GM12892 (cell line): ENCODE measurements around the gene PNMA1.

Experiments
- POLR2A ChIP-seq: IDR thresholded peaks from 2 replicates; pipeline ENCODE4 v1.6.1; 2011; ENCODE audit warnings: low read depth, low read length, control low read depth
- POLR2AphosphoS5 ChIP-seq: IDR thresholded peaks from 2 replicates; pipeline ENCODE4 v1.6.1; 2011; ENCODE audit warnings: low read depth, low read length, control low read depth
- TAF1 ChIP-seq: IDR thresholded peaks from 2 replicates; pipeline ENCODE4 v1.6.1; 2011; ENCODE audit warnings: low read depth, mild to moderate bottlenecking, control low read depth, low read length, borderline replicate concordance

DNA sequence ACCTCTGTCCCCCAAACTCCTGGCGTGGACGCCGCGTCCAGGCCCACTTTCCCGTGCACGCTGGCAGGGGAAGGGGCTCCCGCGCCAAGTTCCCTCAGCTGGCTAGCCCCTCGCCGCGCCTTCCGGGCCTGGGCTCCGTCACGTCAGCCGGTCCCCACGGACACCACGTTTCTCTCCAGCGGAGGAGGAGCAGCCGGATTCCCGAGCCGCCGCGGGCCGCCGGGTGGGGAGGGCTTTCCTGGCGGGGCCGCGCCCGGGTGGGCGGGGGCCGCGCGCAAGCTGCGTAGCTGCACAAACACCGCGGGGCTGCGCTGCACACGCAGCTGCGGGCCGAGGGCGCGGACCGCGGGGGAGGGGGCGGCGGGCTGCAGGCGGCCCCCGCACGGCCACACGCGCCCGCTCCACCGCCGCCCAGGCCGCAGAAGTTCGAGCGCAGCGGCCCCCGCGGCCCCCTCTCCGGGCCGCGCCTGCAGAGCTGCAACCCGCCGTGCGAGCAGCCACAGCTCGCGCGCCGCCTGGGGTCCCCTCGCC lies 45.1 kb upstream of the PNMA1 start:
- TF ChIP-seq TAF1 (no peak), POLR2AphosphoS5 (no peak), POLR2A (no peak)
